Measurements from ENCODE around the gene ITPKA. TPM values are rescaled to one million over a fixed set of nuclear protein-coding genes. Genes with fewer than 3 reads are reported as not detected.

Gene ITPKA
- polyA plus RNA-seq, 1 donor from 2014 or later = 0.20 TPM

DNA sequence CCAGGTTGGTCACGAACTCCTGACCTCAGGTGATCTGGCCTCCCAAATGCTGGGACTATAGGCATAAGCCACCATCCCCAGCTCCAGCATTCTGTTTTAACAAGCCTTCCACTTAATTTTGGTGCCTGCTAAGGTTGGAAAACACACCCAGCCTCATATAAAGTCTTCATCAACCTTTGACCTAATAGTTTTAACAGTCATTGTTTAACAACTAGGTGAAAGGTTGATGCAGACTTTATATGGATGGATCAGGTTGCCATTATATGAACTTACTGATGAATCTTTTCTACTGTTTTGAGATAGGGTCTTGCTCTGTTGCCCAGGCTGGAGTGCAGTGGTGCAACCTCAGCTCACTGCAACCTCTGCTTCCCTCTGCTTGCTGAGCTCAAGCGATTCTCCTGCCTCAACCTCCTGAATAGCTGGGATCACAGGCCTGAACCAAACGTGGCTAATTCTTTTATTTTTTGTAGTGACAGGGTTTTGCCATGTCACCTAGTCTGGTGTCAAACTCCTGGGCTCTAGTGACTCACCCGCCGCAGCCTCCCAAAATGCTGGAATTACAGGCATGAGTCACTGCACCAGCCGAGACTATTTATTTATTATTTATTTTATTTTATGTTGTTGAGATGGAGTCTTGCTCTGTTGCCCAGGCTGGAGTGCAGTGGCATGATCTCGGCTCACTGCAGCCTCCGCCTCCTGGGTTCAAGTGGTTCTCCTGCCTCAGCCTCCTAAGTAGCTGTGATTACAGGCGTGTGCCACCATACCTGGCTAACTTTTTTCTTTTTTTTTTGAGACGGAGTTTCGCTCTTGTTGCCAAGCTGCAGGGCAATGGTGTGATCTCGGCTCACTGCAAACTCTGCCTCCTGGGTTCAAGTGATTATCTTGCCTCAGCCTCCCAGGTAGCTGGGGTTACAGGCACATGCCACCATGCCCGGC is 53.4 kb downstream of the ITPKA start:
- Histone ChIP-seq H3K36me3 (ENCODE audit: insufficient read depth, low read length) (no peaks in the 10 kb centered on the region), H3K9me2 (ENCODE audit: insufficient read depth, low read length) (no peaks in the 10 kb centered on the region), H3K9ac (ENCODE audit: low read length) (no peak overlapping the region), H3K4me3 (ENCODE audit: low read length) (no peak overlapping the region), H3K4me2 (ENCODE audit: low read length) (no peak overlapping the region), H2AFZ (ENCODE audit: low read depth, low read length) (no peak overlapping the region), H3K9me3 (ENCODE audit: low read length) (no peaks in the 10 kb centered on the region), H3K27me3 (ENCODE audit: insufficient read depth, low read depth, low read length) (no peaks in the 10 kb centered on the region), H3F3A (ENCODE audit: insufficient read depth, low read length, poor library complexity, severe bottlenecking) (no peaks in the 10 kb centered on the region), H3K79me2 (replicated peaks; ENCODE audit: insufficient read depth, low read length) (peaks cover 5% of the 10 kb centered on the region), H3K27ac (ENCODE audit: low read length) (no peak overlapping the region), H4K20me1 (ENCODE audit: insufficient read depth) (no peaks in the 10 kb centered on the region)
- TF ChIP-seq EP300 (conservative IDR thresholded peaks at IDR 0.05; ENCODE audit: poor library complexity, severe bottlenecking) = no peak
- no peak for TF ChIP-seq TAF1 (IDR thresholded peaks at IDR 0.05; ENCODE audit: low read depth)
- TF ChIP-seq, protein P1, sequence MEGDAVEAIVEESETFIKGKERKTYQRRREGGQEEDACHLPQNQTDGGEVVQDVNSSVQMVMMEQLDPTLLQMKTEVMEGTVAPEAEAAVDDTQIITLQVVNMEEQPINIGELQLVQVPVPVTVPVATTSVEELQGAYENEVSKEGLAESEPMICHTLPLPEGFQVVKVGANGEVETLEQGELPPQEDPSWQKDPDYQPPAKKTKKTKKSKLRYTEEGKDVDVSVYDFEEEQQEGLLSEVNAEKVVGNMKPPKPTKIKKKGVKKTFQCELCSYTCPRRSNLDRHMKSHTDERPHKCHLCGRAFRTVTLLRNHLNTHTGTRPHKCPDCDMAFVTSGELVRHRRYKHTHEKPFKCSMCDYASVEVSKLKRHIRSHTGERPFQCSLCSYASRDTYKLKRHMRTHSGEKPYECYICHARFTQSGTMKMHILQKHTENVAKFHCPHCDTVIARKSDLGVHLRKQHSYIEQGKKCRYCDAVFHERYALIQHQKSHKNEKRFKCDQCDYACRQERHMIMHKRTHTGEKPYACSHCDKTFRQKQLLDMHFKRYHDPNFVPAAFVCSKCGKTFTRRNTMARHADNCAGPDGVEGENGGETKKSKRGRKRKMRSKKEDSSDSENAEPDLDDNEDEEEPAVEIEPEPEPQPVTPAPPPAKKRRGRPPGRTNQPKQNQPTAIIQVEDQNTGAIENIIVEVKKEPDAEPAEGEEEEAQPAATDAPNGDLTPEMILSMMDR (IDR thresholded peaks at IDR 0.05; ENCODE audit: poor library complexity, severe bottlenecking) = no peak
- no peak for TF ChIP-seq EZH2 (IDR thresholded peaks at IDR 0.05; ENCODE audit: borderline replicate concordance, insufficient read depth, low read length, poor library complexity, severe bottlenecking)
- TF ChIP-seq MXI1 (conservative IDR thresholded peaks at IDR 0.05; ENCODE audit: poor library complexity, severe bottlenecking) = no peak
- TF ChIP-seq RAD21 (conservative IDR thresholded peaks at IDR 0.05) = no peak
- no peak for TF ChIP-seq POLR2AphosphoS5 (IDR thresholded peaks at IDR 0.05)
- TF ChIP-seq, protein P2, sequence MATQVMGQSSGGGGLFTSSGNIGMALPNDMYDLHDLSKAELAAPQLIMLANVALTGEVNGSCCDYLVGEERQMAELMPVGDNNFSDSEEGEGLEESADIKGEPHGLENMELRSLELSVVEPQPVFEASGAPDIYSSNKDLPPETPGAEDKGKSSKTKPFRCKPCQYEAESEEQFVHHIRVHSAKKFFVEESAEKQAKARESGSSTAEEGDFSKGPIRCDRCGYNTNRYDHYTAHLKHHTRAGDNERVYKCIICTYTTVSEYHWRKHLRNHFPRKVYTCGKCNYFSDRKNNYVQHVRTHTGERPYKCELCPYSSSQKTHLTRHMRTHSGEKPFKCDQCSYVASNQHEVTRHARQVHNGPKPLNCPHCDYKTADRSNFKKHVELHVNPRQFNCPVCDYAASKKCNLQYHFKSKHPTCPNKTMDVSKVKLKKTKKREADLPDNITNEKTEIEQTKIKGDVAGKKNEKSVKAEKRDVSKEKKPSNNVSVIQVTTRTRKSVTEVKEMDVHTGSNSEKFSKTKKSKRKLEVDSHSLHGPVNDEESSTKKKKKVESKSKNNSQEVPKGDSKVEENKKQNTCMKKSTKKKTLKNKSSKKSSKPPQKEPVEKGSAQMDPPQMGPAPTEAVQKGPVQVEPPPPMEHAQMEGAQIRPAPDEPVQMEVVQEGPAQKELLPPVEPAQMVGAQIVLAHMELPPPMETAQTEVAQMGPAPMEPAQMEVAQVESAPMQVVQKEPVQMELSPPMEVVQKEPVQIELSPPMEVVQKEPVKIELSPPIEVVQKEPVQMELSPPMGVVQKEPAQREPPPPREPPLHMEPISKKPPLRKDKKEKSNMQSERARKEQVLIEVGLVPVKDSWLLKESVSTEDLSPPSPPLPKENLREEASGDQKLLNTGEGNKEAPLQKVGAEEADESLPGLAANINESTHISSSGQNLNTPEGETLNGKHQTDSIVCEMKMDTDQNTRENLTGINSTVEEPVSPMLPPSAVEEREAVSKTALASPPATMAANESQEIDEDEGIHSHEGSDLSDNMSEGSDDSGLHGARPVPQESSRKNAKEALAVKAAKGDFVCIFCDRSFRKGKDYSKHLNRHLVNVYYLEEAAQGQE (IDR thresholded peaks at IDR 0.05; ENCODE audit: borderline replicate concordance) = no peak
- no peak for TF ChIP-seq SMC3 (conservative IDR thresholded peaks at IDR 0.05; ENCODE audit: poor library complexity)

DNA sequence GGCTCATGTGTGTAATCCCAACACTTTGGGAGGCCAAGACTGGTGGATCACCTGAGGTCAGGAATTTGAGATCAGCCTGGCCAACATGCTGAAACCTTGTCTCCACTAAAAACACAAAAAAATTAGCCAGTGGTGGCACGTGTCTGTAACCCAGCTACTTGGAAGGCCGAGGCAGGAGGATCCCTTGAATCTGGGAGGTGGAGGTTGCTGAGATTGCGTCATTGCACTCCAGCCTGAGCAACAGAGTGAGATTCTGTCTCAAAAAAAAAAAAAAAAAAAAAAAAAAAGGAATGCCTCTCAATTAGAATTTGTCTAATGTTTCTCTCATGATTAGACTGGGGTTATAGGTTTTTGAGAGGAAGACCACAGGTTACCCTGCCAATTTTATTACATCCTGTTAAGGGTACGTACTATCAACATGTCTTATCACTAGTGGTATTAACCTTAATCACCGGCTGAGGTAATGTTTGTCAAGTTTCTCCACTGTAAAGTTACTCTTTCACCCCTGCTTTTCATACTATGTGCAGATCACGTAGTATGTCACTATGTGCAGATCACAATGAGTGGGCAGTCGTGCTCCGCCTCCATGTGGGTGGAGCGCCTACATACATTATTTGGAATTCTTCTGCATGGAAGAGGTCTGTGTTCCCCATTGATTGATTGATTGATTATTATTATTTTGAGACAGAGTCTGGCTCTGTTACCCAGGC is 56.5 kb downstream of the ITPKA start:
- Histone ChIP-seq H4K20me1 (ENCODE audit: insufficient read depth) (no peaks in the 10 kb centered on the region), H3K27ac (ENCODE audit: low read length) (no peak overlapping the region)
- TF ChIP-seq MXI1 (conservative IDR thresholded peaks at IDR 0.05; ENCODE audit: poor library complexity, severe bottlenecking) (no peak), SMC3 (conservative IDR thresholded peaks at IDR 0.05; ENCODE audit: poor library complexity) (no peak), EP300 (conservative IDR thresholded peaks at IDR 0.05; ENCODE audit: poor library complexity, severe bottlenecking) (no peak), POLR2AphosphoS5 (IDR thresholded peaks at IDR 0.05) (no peak), EZH2 (IDR thresholded peaks at IDR 0.05; ENCODE audit: borderline replicate concordance, insufficient read depth, low read length, poor library complexity, severe bottlenecking) (no peak), TAF1 (IDR thresholded peaks at IDR 0.05; ENCODE audit: low read depth) (no peak), RAD21 (conservative IDR thresholded peaks at IDR 0.05) (no peak)
- TF ChIP-seq, protein P2 (IDR thresholded peaks at IDR 0.05; ENCODE audit: borderline replicate concordance) = no peak
- TF ChIP-seq, protein P1 (IDR thresholded peaks at IDR 0.05; ENCODE audit: poor library complexity, severe bottlenecking) = no peak

More for the DNA sequence above, 56.5 kb downstream of the ITPKA start:
- no peaks in the 10 kb centered on the region for H3K9me3 ChIP-seq (ENCODE audit: low read length)
- H3K79me2 ChIP-seq (replicated peaks; ENCODE audit: insufficient read depth, low read length) = no peaks in the 10 kb centered on the region
- H3K27me3 ChIP-seq (ENCODE audit: insufficient read depth, low read depth, low read length) = no peaks in the 10 kb centered on the region
- H3K4me2 ChIP-seq (ENCODE audit: low read length) = no peak overlapping the region
- H3K9me2 ChIP-seq (ENCODE audit: insufficient read depth, low read length) = no peaks in the 10 kb centered on the region
- H2AFZ ChIP-seq (ENCODE audit: low read depth, low read length) = no peak overlapping the region
- no peak overlapping the region for H3K9ac ChIP-seq (ENCODE audit: low read length)
- no peak overlapping the region for H3K4me3 ChIP-seq (ENCODE audit: low read length)
- no peaks in the 10 kb centered on the region for H3F3A ChIP-seq (ENCODE audit: insufficient read depth, low read length, poor library complexity, severe bottlenecking)
- H3K36me3 ChIP-seq (ENCODE audit: insufficient read depth, low read length) = no peaks in the 10 kb centered on the region

All from neural cell (in vitro differentiated cells).